CD1c-positive myeloid dendritic cell (primary cell): ENCODE data around the gene FZD2.
"Not testable (repeated sequence)": the region's sequence is repeated elsewhere in the genome, so short reads cannot be mapped to it uniquely, and the experiment has no call there.

Experiments
- DNase-seq: peaks from one replicate; pipeline ENCODE4 v3.0.0-alpha.2; 2016; ENCODE audit errors: extremely low spot score

Gene FZD2

GRCh38 chr17:44575403-44575802 lies 18.1 kb downstream of the FZD2 start:
- DNase-seq = no peak

- DNase-seq = no peak
Measured at GRCh38 chr17:44578947-44579346, 21.7 kb downstream of the FZD2 start.

GRCh38 chr17:44581868-44582267 lies 24.6 kb downstream of the FZD2 start:
- no peak for DNase-seq

- DNase-seq = no peak
Measured at GRCh38 chr17:44584443-44584842, 27.2 kb downstream of the FZD2 start.

- DNase-seq = no peak
Measured at GRCh38 chr17:44585315-44585714, 28.0 kb downstream of the FZD2 start.

GRCh38 chr17:44587339-44587738 lies 30.1 kb downstream of the FZD2 start:
- DNase-seq = no peak

GRCh38 chr17:44589316-44590071 lies 32.2 kb downstream of the FZD2 start:
- no peak for DNase-seq

GRCh38 chr17:44590072-44590462 lies 32.8 kb downstream of the FZD2 start:
- not testable (repeated sequence) for DNase-seq

GRCh38 chr17:44590762-44591161 lies 33.5 kb downstream of the FZD2 start:
- DNase-seq = not testable (repeated sequence)

- DNase-seq = no peak
Measured at GRCh38 chr17:44591206-44591605, 33.9 kb downstream of the FZD2 start.

- DNase-seq = no peak
Measured at GRCh38 chr17:44593156-44593555, 35.9 kb downstream of the FZD2 start.

- DNase-seq = no peak
Measured at GRCh38 chr17:44595216-44595775, 38.0 kb downstream of the FZD2 start.

GRCh38 chr17:44598329-44598728 lies 41.0 kb downstream of the FZD2 start:
- no peak for DNase-seq

GRCh38 chr17:44598932-44599297 lies 41.6 kb downstream of the FZD2 start:
- no peak for DNase-seq

GRCh38 chr17:44599298-44600175 lies 42.3 kb downstream of the FZD2 start:
- DNase-seq = no peak

GRCh38 chr17:44601539-44601938 lies 44.3 kb downstream of the FZD2 start:
- DNase-seq = no peak

- no peak for DNase-seq
Measured at GRCh38 chr17:44601973-44602372, 44.7 kb downstream of the FZD2 start.

- no peak for DNase-seq
Measured at GRCh38 chr17:44602390-44602789, 45.1 kb downstream of the FZD2 start.

GRCh38 chr17:44602970-44603369 lies 45.7 kb downstream of the FZD2 start:
- no peak for DNase-seq

GRCh38 chr17:44604116-44604761 lies 47.0 kb downstream of the FZD2 start:
- no peak for DNase-seq

- no peak for DNase-seq
Measured at GRCh38 chr17:44604768-44605485, 47.6 kb downstream of the FZD2 start.

GRCh38 chr17:44606658-44607057 lies 49.4 kb downstream of the FZD2 start:
- DNase-seq = no peak
